WTC11 (cell line): ENCODE measurements around the gene FZR1. TPM values are rescaled to one million over a fixed set of nuclear protein-coding genes. Genes with fewer than 3 reads are reported as not detected.

Experiments
- ATAC-seq: fragments of 200-7000 bp; cut with Tn5 transposase; 2 replicates; pipeline ENCODE4 v1.10.0; 2021; ENCODE audit warnings: mild to moderate bottlenecking, moderate library complexity
- CTCF ChIA-PET: fragments of 300-600 bp; sonication (Branson Sonifier 250); formaldehyde crosslinking; loops from one replicate; lab custom pipeline; 2021; ENCODE audit warnings: antibody characterized with exemption; lab: Charles Lee
- POLR2A ChIA-PET: fragments of 350-600 bp; sonication (Branson Sonifier 250); formaldehyde crosslinking; loops from one replicate; lab custom pipeline; 2021; ENCODE audit warnings: antibody characterized with exemption; lab: Charles Lee
- DNase-seq: peaks from one replicate; pipeline ENCODE4 v3.0.0; 2021; ENCODE audit warnings: low spot score
- H3K27ac Mint-ChIP-seq: 2 replicates; pipeline ENCODE4 v1.8.0; 2021; ENCODE audit warnings: mixed read lengths
- H3K27me3 Mint-ChIP-seq: 2 replicates; pipeline ENCODE4 v1.8.0; 2021; ENCODE audit warnings: low read depth, mild to moderate bottlenecking, moderate library complexity, mixed read lengths
- H3K36me3 Mint-ChIP-seq: 2 replicates; pipeline ENCODE4 v1.8.0; 2021; ENCODE audit warnings: mixed read lengths
- H3K4me1 Mint-ChIP-seq: 2 replicates; pipeline ENCODE4 v1.8.0; 2022; ENCODE audit warnings: mixed read lengths
- H3K4me3 Mint-ChIP-seq: 2 replicates; pipeline ENCODE4 v1.8.0; 2021; ENCODE audit warnings: mild to moderate bottlenecking, moderate library complexity, mixed read lengths
- H3K9me3 Mint-ChIP-seq: 2 replicates; pipeline ENCODE4 v1.8.0; 2021; ENCODE audit warnings: mixed read lengths
- ESRRA ChIP-seq: sonication (generic); formaldehyde crosslinking; IDR thresholded peaks from 2 replicates; pipeline ENCODE4 v1.8.1; 2022; ENCODE audit warnings: mild to moderate bottlenecking, missing genetic modification reagents, borderline replicate concordance
- GTF2I ChIP-seq: fragments of 250-450 bp; sonication (Bioruptor Pico); conservative IDR thresholded peaks from 2 replicates; pipeline ENCODE4 v1.4.0; 2021; ENCODE audit warnings: mild to moderate bottlenecking
- JUN ChIP-seq: sonication (generic); formaldehyde crosslinking; IDR thresholded peaks from 2 replicates; pipeline ENCODE4 v1.8.0; 2023; ENCODE audit warnings: mild to moderate bottlenecking, missing genetic modification reagents
- MYBL2 ChIP-seq: sonication (generic); formaldehyde crosslinking; IDR thresholded peaks from 2 replicates; pipeline ENCODE4 v1.8.1; 2023; ENCODE audit warnings: mild to moderate bottlenecking, moderate library complexity, missing genetic modification reagents
- NFATC4 ChIP-seq: fragments of 250-450 bp; sonication (Bioruptor Pico); IDR thresholded peaks from 2 replicates; pipeline ENCODE4 v1.9.0; 2021; ENCODE audit warnings: mild to moderate bottlenecking
- NR2C2 ChIP-seq: sonication (generic); formaldehyde crosslinking; IDR thresholded peaks from 2 replicates; pipeline ENCODE4 v1.8.0; 2022; ENCODE audit warnings: mild to moderate bottlenecking, missing genetic modification reagents
- OVOL2 ChIP-seq: fragments of 250-450 bp; sonication (Bioruptor Pico); IDR thresholded peaks from 2 replicates; pipeline ENCODE4 v1.9.0; 2021; ENCODE audit warnings: mild to moderate bottlenecking, borderline replicate concordance
- PRRX2 ChIP-seq: fragments of 250-450 bp; sonication (Bioruptor Pico); IDR thresholded peaks from 2 replicates; pipeline ENCODE4 v1.8.0; 2021; ENCODE audit warnings: mild to moderate bottlenecking
- ZNF138 ChIP-seq: sonication (generic); formaldehyde crosslinking; conservative IDR thresholded peaks from 2 replicates; pipeline ENCODE4 v1.8.1; 2022; ENCODE audit warnings: mild to moderate bottlenecking, moderate library complexity, missing genetic modification reagents
- ZNF396 ChIP-seq: fragments of 250-450 bp; sonication (Bioruptor Pico); IDR thresholded peaks from 2 replicates; pipeline ENCODE4 v1.8.0; 2021; ENCODE audit warnings: mild to moderate bottlenecking, moderate library complexity, borderline replicate concordance
- ZNF416 ChIP-seq: fragments of 250-450 bp; sonication (Bioruptor Pico); IDR thresholded peaks from 2 replicates; pipeline ENCODE4 v1.9.0; 2021; ENCODE audit warnings: mild to moderate bottlenecking, inconsistent platforms
- total RNA-seq: library from RNA; stranded (reverse); gene quantifications from 3 replicates; pipeline ENCODE4 v1.2.3, GENCODE V29; 2021
- TF ChIP-seq, protein P1 (sequence below): sonication (generic); formaldehyde crosslinking; IDR thresholded peaks from 2 replicates; pipeline ENCODE4 v1.8.1; 2022; ENCODE audit warnings: mild to moderate bottlenecking, moderate library complexity, missing genetic modification reagents
- TF ChIP-seq, protein P2 (sequence below): sonication (generic); formaldehyde crosslinking; conservative IDR thresholded peaks from 2 replicates; pipeline ENCODE4 v1.8.1; 2023; ENCODE audit warnings: mild to moderate bottlenecking, low read depth, missing genetic modification reagents, moderate library complexity
- TF ChIP-seq, protein P3 (sequence below): sonication (generic); formaldehyde crosslinking; IDR thresholded peaks from 2 replicates; pipeline ENCODE4 v1.8.1; 2023; ENCODE audit warnings: mild to moderate bottlenecking, missing genetic modification reagents, moderate library complexity
- TF ChIP-seq, protein P4 (sequence below): sonication (generic); formaldehyde crosslinking; IDR thresholded peaks from 2 replicates; pipeline ENCODE4 v1.8.1; 2023; ENCODE audit warnings: mild to moderate bottlenecking, missing genetic modification reagents

FZR1 gene
- total RNA-seq, 1 experiment from 2014 or later: 60.8 TPM

DNA sequence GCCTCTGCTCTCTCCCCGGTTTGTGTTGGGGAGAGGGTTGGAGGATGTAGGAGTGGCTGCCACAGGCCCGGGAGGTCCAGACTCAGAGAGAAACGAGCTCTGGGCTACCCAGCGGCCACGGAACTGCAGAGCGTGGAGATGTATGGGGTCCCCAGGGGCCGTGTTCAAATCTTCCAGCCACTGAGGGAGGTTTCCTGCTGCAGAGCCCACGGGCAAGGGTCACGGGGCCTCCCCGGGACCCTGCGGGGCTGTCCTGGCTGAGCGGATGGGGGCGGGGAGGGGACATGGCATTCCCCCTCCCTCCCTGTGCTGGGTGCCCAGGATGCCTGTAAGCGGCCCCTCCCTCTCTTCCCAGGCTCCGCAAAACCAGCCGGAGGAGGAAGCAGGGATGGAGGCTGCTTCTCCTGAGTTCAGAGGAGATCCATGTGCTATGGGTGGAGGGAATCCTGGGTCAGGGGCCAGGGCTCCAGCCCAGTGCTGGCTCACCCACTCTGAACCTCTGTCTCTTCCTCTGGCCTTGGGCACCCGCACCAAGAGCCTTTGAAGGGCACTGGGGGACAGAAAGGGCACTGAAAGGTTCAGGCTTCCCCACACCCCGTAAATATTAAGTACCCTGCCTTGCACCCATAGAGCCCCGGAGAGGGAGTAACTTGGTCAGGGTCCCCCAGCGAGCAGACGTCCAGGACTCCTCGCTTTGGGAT, 48.4 kb upstream of the FZR1 start:
- TF ChIP-seq, protein P1, sequence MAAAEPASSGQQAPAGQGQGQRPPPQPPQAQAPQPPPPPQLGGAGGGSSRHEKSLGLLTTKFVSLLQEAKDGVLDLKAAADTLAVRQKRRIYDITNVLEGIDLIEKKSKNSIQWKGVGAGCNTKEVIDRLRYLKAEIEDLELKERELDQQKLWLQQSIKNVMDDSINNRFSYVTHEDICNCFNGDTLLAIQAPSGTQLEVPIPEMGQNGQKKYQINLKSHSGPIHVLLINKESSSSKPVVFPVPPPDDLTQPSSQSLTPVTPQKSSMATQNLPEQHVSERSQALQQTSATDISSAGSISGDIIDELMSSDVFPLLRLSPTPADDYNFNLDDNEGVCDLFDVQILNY: no peak
- TF ChIP-seq OVOL2 (CRISPR knock-in tag) (no peak), NR2C2 (CRISPR knock-in tag) (no peak), NFATC4 (CRISPR knock-in tag) (no peak), ZNF416 (CRISPR knock-in tag) (no peak), ESRRA (CRISPR knock-in tag) (no peak), MYBL2 (CRISPR knock-in tag) (no peak), ZNF396 (CRISPR knock-in tag) (no peak), ZNF138 (no peak), PRRX2 (CRISPR knock-in tag) (no peak)
- TF ChIP-seq, protein P2, sequence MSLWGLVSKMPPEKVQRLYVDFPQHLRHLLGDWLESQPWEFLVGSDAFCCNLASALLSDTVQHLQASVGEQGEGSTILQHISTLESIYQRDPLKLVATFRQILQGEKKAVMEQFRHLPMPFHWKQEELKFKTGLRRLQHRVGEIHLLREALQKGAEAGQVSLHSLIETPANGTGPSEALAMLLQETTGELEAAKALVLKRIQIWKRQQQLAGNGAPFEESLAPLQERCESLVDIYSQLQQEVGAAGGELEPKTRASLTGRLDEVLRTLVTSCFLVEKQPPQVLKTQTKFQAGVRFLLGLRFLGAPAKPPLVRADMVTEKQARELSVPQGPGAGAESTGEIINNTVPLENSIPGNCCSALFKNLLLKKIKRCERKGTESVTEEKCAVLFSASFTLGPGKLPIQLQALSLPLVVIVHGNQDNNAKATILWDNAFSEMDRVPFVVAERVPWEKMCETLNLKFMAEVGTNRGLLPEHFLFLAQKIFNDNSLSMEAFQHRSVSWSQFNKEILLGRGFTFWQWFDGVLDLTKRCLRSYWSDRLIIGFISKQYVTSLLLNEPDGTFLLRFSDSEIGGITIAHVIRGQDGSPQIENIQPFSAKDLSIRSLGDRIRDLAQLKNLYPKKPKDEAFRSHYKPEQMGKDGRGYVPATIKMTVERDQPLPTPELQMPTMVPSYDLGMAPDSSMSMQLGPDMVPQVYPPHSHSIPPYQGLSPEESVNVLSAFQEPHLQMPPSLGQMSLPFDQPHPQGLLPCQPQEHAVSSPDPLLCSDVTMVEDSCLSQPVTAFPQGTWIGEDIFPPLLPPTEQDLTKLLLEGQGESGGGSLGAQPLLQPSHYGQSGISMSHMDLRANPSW (CRISPR knock-in tag): no peak
- TF ChIP-seq, protein P3, sequence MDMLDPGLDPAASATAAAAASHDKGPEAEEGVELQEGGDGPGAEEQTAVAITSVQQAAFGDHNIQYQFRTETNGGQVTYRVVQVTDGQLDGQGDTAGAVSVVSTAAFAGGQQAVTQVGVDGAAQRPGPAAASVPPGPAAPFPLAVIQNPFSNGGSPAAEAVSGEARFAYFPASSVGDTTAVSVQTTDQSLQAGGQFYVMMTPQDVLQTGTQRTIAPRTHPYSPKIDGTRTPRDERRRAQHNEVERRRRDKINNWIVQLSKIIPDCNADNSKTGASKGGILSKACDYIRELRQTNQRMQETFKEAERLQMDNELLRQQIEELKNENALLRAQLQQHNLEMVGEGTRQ: no peak
- TF ChIP-seq, protein P4, sequence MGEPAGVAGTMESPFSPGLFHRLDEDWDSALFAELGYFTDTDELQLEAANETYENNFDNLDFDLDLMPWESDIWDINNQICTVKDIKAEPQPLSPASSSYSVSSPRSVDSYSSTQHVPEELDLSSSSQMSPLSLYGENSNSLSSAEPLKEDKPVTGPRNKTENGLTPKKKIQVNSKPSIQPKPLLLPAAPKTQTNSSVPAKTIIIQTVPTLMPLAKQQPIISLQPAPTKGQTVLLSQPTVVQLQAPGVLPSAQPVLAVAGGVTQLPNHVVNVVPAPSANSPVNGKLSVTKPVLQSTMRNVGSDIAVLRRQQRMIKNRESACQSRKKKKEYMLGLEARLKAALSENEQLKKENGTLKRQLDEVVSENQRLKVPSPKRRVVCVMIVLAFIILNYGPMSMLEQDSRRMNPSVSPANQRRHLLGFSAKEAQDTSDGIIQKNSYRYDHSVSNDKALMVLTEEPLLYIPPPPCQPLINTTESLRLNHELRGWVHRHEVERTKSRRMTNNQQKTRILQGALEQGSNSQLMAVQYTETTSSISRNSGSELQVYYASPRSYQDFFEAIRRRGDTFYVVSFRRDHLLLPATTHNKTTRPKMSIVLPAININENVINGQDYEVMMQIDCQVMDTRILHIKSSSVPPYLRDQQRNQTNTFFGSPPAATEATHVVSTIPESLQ (CRISPR knock-in tag): no peak
- Mint-ChIP-seq H3K4me1 (peaks cover 12% of the 10 kb centered on the region), H3K4me3 (no peak overlapping the region), H3K36me3 (no peaks in the 10 kb centered on the region), H3K27me3 (peaks cover 38% of the 10 kb centered on the region), H3K9me3 (no peaks in the 10 kb centered on the region), H3K27ac (no peak overlapping the region)
- ChIA-PET CTCF (interaction anchor here (0.6 to 1.3 kb wide), 5 partner anchors 28 to 183 kb away, joined by 3 to 6 read pairs (median 4); no protein-coding TSS in a partner anchor), POLR2A (no interaction called here)
- DNase-seq (no peak), ATAC-seq (peak; percentile 35)

DNA sequence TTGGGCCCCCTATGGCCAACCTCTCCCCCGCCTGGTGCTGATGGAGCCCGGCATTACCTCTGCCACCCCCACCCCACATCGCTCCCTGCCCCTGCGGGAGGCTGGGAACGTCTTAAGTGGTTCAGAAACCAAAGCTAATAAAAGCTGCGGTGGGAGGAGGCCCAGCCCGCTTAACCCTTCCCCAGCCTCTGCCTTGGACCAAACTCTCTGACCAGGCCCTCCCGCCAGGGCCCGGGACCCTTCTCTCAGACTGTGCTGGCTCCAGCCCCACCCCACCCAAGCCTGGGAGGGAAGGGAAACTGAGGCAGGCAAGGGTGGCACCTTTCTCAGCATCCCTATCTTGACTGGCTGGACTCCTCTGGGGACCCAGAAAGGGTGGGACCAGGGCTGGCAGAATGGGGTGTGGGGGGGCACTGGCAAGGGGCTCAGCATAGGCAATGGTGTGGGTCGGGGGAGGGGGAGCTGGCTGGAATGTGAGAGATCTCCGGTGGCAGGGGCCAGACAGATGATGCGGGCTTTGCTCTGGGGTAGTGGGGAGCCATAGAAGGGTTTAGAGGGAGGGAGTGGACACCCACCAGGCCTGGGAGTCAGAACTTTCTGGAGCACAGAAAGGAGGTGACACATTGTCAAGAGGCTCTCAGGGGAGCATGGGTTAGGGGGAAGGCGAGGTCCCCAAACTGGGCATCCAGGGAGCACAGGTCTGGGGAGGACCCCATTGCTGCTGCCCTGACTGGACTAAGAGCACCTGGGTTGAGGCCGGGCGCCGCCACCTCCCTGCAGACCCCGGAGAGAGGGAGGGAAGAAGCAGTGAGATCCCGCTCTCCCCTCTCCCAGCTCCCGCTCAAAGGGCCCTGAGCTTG, 47.7 kb upstream of the FZR1 start:
- Mint-ChIP-seq H3K27ac (no peak overlapping the region), H3K36me3 (no peaks in the 10 kb centered on the region), H3K9me3 (no peaks in the 10 kb centered on the region), H3K4me1 (peaks cover 15% of the 10 kb centered on the region), H3K4me3 (peak overlapping the region; percentile 20; the same call in 1 of the 2 replicates), H3K27me3 (peaks cover 45% of the 10 kb centered on the region)
- POLR2A ChIA-PET: no interaction called here
- CTCF ChIA-PET: interaction anchor here (0.7 to 1.7 kb wide), 5 partner anchors 14 to 183 kb away, joined by 3 to 9 read pairs (median 4); no protein-coding TSS in a partner anchor
- DNase-seq (no peak), ATAC-seq (no peak)
- TF ChIP-seq GTF2I (CRISPR knock-in tag) (peak; percentile 78; the same call in 1 of the 2 replicates), JUN (CRISPR knock-in tag) (no peak), ZNF396 (CRISPR knock-in tag) (no peak)
